C4-2B (cell line): ENCODE measurements around the gene RBM38.

Source experiments
- ZFX ChIP-seq: fragments of 450-650 bp; IDR thresholded peaks from 2 replicates; pipeline ENCODE4 v1.6.1; 2017
- TF ChIP-seq, protein P1 (sequence below): fragments of 450-650 bp; conservative IDR thresholded peaks from 2 replicates; pipeline ENCODE4 v1.5.1; 2017; ENCODE audit warnings: mild to moderate bottlenecking

GRCh38 chr20:57421253-57422220 lies 30.3 kb downstream of the RBM38 start:
- TF ChIP-seq, protein P1, sequence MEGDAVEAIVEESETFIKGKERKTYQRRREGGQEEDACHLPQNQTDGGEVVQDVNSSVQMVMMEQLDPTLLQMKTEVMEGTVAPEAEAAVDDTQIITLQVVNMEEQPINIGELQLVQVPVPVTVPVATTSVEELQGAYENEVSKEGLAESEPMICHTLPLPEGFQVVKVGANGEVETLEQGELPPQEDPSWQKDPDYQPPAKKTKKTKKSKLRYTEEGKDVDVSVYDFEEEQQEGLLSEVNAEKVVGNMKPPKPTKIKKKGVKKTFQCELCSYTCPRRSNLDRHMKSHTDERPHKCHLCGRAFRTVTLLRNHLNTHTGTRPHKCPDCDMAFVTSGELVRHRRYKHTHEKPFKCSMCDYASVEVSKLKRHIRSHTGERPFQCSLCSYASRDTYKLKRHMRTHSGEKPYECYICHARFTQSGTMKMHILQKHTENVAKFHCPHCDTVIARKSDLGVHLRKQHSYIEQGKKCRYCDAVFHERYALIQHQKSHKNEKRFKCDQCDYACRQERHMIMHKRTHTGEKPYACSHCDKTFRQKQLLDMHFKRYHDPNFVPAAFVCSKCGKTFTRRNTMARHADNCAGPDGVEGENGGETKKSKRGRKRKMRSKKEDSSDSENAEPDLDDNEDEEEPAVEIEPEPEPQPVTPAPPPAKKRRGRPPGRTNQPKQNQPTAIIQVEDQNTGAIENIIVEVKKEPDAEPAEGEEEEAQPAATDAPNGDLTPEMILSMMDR = no peak
- no peak for TF ChIP-seq ZFX
